Colon (tissue), 2 donors: ENCODE data around the gene PAGE5.

Experiments
- FAIRE-seq: peaks from 2 replicates; lab custom pipeline; 2012; peaks lifted over from hg19 to GRCh38; lab: Jason Lieb, UNC
- donor health status: control.
- donor health status: control.

The PAGE5 gene

DNA sequence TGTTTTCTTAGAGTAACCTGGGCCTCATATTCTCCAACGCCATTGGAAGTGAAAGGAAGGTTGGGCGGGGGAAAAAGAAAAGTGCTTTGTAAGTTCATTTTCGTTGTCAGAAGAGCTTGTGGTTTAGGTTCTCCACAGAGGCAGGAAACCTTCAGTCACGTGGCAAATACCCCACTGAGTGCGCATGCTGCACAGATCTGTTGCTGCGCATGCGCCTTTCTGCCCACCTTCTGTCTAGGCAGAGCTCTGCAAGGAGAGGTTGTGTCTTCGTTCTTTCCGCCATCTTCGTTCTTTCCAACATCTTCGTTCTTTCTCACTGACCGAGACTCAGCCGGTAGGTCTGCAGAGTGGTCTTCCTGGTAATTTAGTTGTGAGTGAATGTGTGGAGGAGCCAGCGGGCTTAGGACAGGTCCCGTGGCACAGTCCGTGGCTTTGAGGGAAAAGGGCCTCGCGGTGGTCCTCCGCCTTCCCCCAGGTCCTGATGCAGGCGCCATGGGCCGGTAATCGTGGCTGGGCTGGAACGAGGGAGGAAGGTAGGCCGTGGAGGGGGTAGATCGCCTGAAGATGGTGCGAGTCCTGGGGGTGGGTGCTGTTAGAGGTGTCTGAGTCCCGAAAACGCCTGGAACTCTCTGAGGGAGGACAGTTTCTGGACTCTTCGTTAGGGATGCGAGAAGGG, at the start of gene PAGE5:
PAGE5 (plus strand) TSS at position 228 of the 676 bp plus-strand sequence. CDS start 1,037 bp downstream, outside the sequence.
- FAIRE-seq = no peak

- no peak for FAIRE-seq
Observed at GRCh38 chrX:55187281-55187680, 32.9 kb upstream of the PAGE5 start.

- no peak for FAIRE-seq
Observed at GRCh38 chrX:55196688-55197087, 23.5 kb upstream of the PAGE5 start.

DNA sequence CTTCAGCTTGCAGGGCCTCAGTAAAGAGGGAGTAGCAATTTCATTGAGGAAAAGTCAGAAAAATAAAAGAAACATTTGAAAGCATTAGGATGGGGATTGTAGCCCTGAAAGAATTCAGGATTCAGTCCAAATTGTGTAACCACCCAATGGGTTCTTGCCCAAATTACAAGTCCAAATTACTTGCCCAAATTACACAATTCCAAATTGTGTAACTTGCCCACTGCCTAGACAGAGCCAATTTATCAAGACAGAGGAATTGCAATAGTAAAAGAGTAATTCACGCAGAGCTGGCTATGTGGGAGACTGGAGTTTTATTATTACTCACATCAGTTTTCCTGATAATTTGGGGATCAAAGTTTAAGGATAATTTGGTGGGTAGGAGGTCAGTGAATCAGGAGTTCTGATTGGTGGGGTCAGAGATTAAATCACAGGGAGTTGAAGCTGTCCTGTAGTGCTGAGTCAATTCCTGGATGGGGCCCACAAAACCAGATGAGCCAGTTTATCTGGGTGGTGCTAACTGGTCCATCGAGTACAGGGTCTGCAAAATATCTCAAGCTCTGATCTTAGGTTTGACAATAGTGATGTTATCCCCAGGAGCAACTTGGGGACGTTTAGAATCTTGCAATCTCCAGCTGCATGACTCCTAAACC, 18.1 kb upstream of the PAGE5 start:
- no peak for FAIRE-seq

DNA sequence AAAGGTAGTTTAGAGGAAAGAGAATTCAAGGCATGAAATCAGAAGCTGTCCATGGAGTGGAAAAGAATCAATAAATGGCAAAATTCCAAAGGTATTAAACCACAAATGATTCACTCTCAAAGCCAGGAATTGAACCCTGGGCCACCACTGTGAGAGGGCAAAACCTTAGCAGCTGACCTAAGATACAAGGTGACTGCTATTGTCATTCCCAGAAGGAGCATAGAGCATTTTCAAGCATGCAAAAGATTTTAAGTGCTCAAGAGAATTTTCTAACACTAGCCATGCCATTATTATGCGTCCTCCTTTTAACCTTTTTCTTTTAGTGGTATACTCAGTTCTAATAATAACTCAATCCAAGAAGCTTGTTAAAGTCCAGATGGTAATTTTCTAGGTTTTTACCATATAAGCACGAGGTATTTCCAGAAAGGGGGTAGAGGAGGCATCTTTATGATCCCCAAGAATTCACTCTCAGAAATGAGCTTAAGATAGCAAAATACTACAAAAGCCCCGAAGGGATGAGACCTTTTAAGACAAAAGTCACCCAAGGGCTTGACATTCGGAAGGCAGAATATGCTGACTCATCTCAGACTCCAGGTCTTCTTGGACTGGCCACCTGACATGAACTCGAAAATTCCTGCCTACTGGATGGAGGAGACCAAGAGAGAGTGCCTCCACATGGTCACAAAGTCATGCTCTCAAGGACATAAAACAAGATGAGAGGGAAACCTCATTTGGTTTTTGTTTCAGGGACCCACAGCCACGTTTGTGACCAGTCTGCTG, 13.8 kb upstream of the PAGE5 start:
- FAIRE-seq = no peak

DNA sequence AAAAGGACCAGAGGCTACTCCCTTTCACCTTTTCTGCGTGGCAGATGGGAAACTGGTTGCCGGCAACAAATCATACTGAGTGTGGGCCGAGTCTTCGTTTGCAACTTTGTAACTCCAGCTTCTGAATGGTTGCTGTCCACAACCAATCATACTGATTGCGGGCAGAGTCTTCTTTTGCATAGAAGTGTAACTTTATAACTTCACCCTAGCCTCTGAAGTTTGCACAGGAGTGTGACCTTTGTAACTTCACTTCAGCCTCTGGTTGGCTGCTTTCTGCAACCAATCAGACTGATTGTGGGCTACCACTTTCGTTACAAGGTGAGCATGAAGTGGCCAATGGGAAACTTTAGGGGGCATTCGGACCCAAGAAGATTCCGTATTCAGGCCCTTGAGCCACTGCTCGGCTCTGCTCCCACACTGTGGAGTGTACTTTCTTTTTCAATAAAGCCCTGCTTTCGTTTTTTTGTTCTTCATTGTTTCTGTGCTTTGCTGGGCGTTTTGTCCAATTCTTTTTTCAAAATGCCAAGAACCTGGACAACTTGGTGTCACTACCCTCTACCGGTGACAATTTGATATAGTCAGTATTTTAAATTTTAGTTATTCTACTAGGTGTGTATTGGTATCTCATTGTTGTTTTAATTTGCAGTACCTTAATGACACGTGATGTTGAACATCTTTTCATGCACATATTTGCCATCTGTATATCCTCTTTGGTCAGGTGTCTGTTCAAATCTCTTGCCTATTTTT, 9.0 kb upstream of the PAGE5 start:
- peak; percentile 53 for FAIRE-seq

DNA sequence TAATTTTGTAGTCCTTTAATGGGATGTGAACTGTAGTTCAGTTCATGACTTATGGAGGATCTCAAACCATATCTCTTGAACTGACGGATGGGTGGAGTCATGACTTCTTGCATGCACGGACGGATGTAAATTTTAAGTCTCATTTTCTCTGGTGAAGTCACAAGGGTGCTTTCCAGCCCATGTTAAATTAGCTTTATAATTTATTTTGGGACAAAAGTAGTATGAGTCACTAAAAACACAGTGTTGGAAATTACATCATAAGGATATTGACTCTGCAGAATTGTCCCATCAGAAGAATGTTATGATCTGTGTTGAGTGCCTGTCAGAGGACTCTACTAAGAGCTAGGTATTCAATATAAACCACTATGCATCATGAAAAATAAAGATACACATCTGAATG, 6.8 kb upstream of the PAGE5 start:
- no peak for FAIRE-seq

DNA sequence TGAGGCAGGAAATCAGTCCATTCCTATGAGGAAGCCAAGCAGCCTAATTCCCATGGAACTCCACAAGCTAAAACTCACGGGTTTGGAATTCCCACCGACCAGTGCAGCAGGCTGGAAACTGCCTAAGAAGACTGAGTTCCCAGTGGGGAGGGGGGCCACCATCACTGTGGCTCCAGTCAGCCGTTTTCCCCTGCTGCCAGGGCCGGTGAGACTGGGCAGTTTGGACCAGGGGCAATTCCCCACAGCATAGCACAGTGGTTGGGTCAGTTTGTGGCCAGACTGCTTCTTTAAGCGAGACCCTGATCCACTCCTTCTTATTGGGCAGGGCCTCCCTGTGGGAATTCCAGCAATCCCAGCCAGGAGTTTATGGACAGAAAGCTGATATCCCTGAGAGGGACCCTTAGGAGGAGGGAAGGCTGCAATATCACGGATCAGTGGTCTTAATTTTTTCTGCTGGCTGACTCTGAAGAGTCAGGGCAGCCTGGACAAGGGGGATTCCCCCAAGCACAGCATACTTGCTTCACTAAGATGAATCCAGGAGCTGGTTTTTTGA, 20.7 kb downstream of the PAGE5 start:
- no peak for FAIRE-seq

DNA sequence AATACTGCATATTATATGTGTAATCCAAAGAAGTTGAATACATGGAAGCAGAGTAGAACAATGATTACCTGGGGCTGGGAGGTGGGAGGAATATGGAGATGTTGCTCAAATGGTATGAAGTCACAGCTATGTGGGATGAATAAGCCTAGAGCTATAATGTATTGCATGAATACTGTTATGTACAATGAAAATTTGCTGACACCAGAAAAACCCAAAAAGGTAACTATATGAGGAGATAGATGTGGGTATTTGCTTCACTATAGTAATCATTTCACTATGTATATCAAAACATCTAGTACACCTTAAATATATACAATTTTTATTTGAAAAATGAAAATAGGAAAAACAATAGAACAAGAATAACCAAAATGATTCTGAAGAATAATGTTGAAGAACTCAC, 33.4 kb downstream of the PAGE5 start:
- FAIRE-seq = peak; percentile 80

- FAIRE-seq = peak; percentile 18
Observed at GRCh38 chrX:55260806-55261205, 40.7 kb downstream of the PAGE5 start.

GRCh38 chrX:55264816-55265215, 44.7 kb downstream of the PAGE5 start, which contains the start of gene PAGE3:
Gene PAGE3, minus strand, starts transcription at chrX:55264916. Its CDS starts 1,013 bp downstream, at chrX:55263903.
- no peak for FAIRE-seq
